DND-41 (cell line): ENCODE data around the gene MFAP1.

Experiments used
- CTCF ChIP-seq: IDR thresholded peaks from 2 replicates; pipeline ENCODE4 v1.5.1; 2012; ENCODE audit warnings: borderline replicate concordance, low read length, moderate library complexity, mild to moderate bottlenecking; ENCODE audit not compliant: poor library complexity, severe bottlenecking; ENCODE audit errors: extremely low read depth
- EZH2 ChIP-seq: IDR thresholded peaks from 3 replicates; pipeline ENCODE4 v1.6.1; 2012; ENCODE audit warnings: borderline replicate concordance, low read depth, mild to moderate bottlenecking, moderate library complexity, low read length, inconsistent platforms; ENCODE audit not compliant: severe bottlenecking

GRCh38 chr15:43859546-43859945 lies 35.1 kb upstream of the MFAP1 start:
- TF ChIP-seq CTCF (no peak), EZH2 (no peak)
